Measurements from ENCODE around the gene C16orf78.
A peak's percentile ranks its signal among the peaks of the same experiment; 100 is the strongest.
"Not testable (repeated sequence)": the region's sequence is repeated elsewhere in the genome, so short reads cannot be mapped to it uniquely, and the experiment has no call there.

Gene C16orf78

DNA sequence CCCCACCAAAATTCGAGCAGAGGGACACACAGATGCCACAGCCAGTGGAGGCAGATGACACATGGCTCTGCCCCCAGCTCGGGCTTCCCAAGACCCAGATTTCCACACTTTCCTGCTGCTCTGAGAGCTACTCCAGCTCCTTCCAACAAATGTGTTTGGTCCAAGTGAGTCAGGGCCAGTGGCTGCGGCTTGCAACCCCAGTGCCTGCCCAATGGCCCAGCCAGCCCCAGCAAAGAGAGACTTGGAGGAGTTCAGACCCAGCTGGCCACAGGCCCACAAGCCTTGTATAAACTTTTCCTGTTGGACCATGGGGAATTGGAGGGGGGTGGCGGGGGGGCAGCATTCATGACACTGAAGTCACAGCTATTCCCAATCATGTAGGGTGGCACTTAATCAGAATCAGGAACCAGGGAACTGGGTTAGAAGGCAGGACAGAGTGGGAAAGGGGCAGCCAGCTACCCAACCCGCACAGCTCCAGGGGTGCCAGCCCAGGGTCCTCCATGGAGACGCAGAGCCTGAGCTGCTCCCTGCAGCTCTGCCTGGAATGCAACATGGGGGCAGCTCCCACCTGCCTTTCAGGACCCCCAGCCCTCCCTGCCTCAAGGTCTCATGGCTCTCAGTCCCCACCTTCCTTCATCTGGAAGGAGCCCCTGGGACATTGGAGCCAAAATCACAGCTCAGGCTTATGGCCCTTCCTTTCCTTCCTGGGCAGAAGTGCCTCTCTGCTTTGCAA, 17.5 kb upstream of the C16orf78 start:
- no peak overlapping the region for H3K4me3 Mint-ChIP-seq
- ATAC-seq (replicated peaks) (no peak), DNase-seq (no peak)
- H3K9me3 Mint-ChIP-seq = no peaks in the 10 kb centered on the region
- no peak overlapping the region for H3K27ac Mint-ChIP-seq
- H3K36me3 Mint-ChIP-seq = no peaks in the 10 kb centered on the region
- H3K4me1 Mint-ChIP-seq = no peaks in the 10 kb centered on the region
- peaks cover 28 to 29% of the 10 kb centered on the region in 2 donors for H3K27me3 Mint-ChIP-seq

GRCh38 chr16:49356728-49357488, 16.7 kb upstream of the C16orf78 start:
- Mint-ChIP-seq H3K9me3 (peaks cover 2% of the 10 kb centered on the region in 2 donors), H3K27me3 (peaks cover 23 to 25% of the 10 kb centered on the region in 2 donors), H3K4me1 (no peaks in the 10 kb centered on the region), H3K4me3 (no peak overlapping the region), H3K36me3 (no peaks in the 10 kb centered on the region), H3K27ac (no peak overlapping the region)
- ATAC-seq (replicated peaks) (no peak), DNase-seq (no peak)

GRCh38 chr16:49359591-49359990, 14.0 kb upstream of the C16orf78 start:
- Mint-ChIP-seq H3K36me3 (peaks cover 3 to 4% of the 10 kb centered on the region in 2 donors), H3K4me1 (no peaks in the 10 kb centered on the region), H3K9me3 (peaks cover 8 to 9% of the 10 kb centered on the region in 2 donors), H3K27ac (no peak overlapping the region), H3K27me3 (peaks cover 29 to 35% of the 10 kb centered on the region in 2 donors), H3K4me3 (no peak overlapping the region)
- DNase-seq = no peak
- ATAC-seq (replicated peaks) = no peak

DNA sequence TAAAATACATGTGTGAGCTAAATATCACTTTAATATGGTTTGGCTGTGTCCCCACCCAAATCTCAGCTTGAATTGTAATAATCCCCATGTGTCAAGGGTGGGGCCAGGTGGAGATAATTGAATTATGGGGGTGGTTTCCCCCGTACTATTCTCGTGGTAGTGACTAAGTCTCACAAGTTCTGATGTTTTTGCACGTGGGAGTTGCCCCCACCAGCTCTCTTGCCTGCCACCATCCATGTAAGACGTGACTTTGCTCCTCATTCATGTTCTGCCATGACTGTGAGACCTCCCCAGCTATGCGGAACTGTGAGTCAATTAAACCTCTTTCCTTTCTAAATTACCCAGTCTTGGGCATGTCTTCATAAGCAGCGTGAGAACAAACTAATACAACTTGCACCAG, 11.9 kb upstream of the C16orf78 start:
- H3K27ac Mint-ChIP-seq; H3K36me3 Mint-ChIP-seq; H3K9me3 Mint-ChIP-seq; H3K4me3 Mint-ChIP-seq; DNase-seq; ATAC-seq (replicated peaks): not testable (repeated sequence)
- peaks cover 29 to 35% of the 10 kb centered on the region in 2 donors for H3K27me3 Mint-ChIP-seq
- peaks cover 10 to 18% of the 10 kb centered on the region in 2 donors for H3K4me1 Mint-ChIP-seq

DNA sequence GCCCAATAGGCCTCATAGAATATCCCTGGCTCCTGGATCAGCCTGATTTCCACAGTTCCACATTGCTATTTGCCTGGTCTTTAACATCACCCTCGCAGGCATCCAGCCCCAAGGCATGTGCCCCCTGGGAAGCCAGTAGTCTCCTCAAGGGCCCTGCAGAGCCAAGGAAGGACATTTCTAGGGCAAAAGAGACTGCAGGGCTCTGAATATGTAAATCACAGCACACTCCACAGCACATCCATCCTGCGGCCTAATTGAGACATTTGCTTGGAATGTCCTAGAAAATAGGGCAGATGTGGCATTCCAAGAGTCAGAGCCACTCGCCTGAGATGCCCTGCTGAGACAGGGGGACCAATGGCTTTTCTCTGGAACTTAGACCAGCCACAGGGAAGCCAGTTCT, 11.4 kb upstream of the C16orf78 start:
- no peak for DNase-seq
- peaks cover 9% of the 10 kb centered on the region in 2 donors for H3K9me3 Mint-ChIP-seq
- peaks cover 3 to 4% of the 10 kb centered on the region in 2 donors for H3K36me3 Mint-ChIP-seq
- ATAC-seq (replicated peaks) = no peak
- peaks cover 10 to 23% of the 10 kb centered on the region in 2 donors for H3K4me1 Mint-ChIP-seq
- peaks cover 24 to 32% of the 10 kb centered on the region in 2 donors for H3K27me3 Mint-ChIP-seq
- H3K4me3 Mint-ChIP-seq = no peak overlapping the region
- no peak overlapping the region for H3K27ac Mint-ChIP-seq

DNA sequence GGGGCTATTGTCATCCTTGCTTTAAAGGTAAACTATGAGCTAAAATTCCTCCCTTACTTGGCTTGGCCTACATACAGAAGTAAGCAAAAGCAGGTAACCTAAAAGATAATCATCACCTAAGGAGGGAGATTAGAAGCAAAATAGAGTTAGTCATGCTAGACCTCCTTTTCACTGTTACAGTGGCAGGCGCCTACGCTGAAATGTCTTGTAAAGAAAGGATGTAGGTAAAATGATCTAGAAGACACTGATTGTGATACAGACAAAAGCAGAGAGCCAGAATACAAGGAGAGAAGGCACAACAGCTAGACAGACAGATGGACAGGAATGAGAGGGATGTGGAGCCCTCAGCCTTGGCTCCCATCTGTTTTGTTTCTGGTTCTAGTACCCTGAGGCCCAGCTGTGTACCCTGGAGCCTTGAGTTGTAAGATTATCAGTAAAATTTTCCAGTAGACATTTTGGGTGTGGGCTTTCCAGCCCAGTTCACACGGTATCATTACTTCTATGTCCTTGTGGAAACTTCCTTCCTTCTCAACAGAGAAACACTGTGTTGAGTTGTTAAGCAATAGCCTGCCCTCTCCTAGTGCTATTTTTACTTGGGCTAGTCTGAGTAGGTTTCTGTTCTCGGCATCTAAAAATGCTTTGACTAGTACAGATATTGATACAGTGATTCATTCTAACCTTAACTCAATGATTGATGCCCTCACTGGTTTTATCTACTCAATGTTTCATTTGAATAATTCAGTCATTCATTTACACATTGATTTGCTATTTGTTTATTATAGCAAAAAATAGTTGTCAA, 7.7 kb upstream of the C16orf78 start:
- DNase-seq (no peak), ATAC-seq (replicated peaks) (peak; percentile 85 to 87)
- Mint-ChIP-seq H3K36me3 (peaks cover 3 to 4% of the 10 kb centered on the region in 2 donors), H3K4me1 (peaks cover 10 to 28% of the 10 kb centered on the region in 2 donors), H3K9me3 (peaks cover 9 to 13% of the 10 kb centered on the region in 2 donors), H3K4me3 (peak overlapping the region in 1 of 2 donors; percentile 11), H3K27ac (no peak overlapping the region), H3K27me3 (peaks cover 19 to 21% of the 10 kb centered on the region in 2 donors)

- peaks cover 3 to 4% of the 10 kb centered on the region in 2 donors for H3K36me3 Mint-ChIP-seq
- peaks cover 9 to 14% of the 10 kb centered on the region in 2 donors for H3K9me3 Mint-ChIP-seq
- H3K27me3 Mint-ChIP-seq = peaks cover 23 to 26% of the 10 kb centered on the region in 2 donors
- H3K27ac Mint-ChIP-seq = peak overlapping the region; percentile 51
- peak; percentile 81 to 85 for ATAC-seq (replicated peaks)
- H3K4me3 Mint-ChIP-seq = peak overlapping the region; percentile 33 to 61
- peaks cover 10 to 28% of the 10 kb centered on the region in 2 donors for H3K4me1 Mint-ChIP-seq
- no peak for DNase-seq
These were observed 6.9 kb upstream of the C16orf78 start for GRCh38 chr16:49366669-49367068.

DNA sequence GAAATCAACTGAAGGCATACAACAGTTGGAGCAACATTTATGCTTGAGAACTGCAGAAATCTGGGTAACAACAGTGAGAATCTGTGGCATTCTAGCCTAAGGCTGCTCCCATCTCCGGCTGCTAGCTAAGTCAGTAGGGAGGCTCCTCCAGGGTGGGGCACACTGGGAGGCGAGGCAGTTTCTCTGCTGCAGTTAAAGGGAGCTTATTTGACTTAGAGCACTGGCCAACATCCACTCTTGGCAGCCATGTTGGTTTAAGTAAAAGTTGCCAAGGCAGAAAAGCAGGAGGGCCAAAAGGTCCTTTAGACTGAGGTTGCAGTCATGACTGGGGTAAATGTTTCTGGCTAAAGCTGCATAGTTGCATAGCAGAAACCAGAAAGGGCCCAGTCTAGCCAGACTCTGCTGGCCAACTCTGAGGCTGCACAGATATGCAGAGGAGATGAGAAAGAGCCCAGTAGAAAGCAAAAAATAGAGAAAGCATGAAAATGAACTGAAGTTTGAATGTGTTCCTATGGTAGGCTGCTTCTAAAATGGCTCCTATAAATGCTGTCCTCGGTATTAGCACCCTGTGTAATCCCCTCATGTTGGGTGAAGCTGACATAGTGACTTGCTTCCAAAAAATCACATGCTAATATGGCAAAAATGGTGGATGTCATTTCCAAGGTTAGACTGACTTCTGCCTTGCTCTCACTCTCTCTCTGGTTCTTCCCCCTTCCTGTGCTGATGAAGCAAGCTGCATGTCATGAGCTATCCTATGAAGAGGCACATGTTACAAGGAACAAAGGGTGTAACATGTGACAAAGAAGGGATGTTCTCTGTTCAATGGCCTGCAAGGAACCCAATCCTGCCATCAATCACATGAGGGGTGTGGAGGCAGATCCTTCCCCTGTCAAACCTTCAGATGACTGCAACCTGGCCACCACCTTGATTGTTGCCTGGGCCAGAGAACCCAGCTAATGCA, 3.7 kb upstream of the C16orf78 start:
- Mint-ChIP-seq H3K36me3 (no peaks in the 10 kb centered on the region), H3K27me3 (peaks cover 13 to 16% of the 10 kb centered on the region in 2 donors), H3K27ac (no peak overlapping the region), H3K9me3 (peaks cover 3 to 7% of the 10 kb centered on the region in 2 donors), H3K4me3 (no peak overlapping the region), H3K4me1 (peaks cover 10 to 28% of the 10 kb centered on the region in 2 donors)
- DNase-seq = no peak
- ATAC-seq (replicated peaks) = no peak

- no peak overlapping the region for H3K4me3 Mint-ChIP-seq
- peaks cover 2 to 3% of the 10 kb centered on the region in 2 donors for H3K9me3 Mint-ChIP-seq
- no peaks in the 10 kb centered on the region for H3K36me3 Mint-ChIP-seq
- peaks cover 31 to 36% of the 10 kb centered on the region in 2 donors for H3K27me3 Mint-ChIP-seq
- no peak overlapping the region for H3K27ac Mint-ChIP-seq
- no peaks in the 10 kb centered on the region for H3K4me1 Mint-ChIP-seq
- ATAC-seq (replicated peaks) (no peak), DNase-seq (no peak)
These were observed 2.6 kb downstream of the C16orf78 start for GRCh38 chr16:49376206-49376605.

GRCh38 chr16:49377196-49377755, 3.7 kb downstream of the C16orf78 start:
- Mint-ChIP-seq H3K36me3 (no peaks in the 10 kb centered on the region), H3K4me1 (no peaks in the 10 kb centered on the region), H3K27me3 (peaks cover 27 to 32% of the 10 kb centered on the region in 2 donors), H3K4me3 (no peak overlapping the region), H3K27ac (no peak overlapping the region), H3K9me3 (peaks cover 0 to 3% of the 10 kb centered on the region in 2 donors)
- ATAC-seq (replicated peaks) (no peak), DNase-seq (no peak)

DNA sequence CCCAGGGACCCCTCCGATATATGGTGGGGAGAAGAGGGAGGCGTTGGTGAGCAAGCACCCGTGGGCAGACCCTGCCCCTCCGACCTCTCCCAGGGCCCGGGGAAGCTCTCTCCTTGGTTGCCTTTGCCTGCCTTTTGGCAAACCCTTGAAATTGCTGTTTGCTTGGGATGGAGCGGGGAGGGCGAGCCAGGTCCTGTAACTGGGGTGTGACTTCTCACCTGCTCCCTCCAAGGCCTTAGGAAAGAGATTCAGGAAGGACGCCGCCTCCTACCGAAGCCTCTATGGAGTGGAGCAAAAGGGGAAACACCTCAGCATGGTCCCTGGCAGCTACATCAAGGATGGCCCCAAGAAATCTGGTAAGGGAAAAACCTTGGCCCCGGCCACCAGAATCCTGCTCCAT, 4.6 kb downstream of the C16orf78 start:
- DNase-seq (no peak), ATAC-seq (replicated peaks) (no peak)
- Mint-ChIP-seq H3K27ac (no peak overlapping the region), H3K4me3 (no peak overlapping the region), H3K27me3 (peaks cover 26 to 27% of the 10 kb centered on the region in 2 donors), H3K4me1 (no peaks in the 10 kb centered on the region), H3K36me3 (no peaks in the 10 kb centered on the region), H3K9me3 (peaks cover 0 to 4% of the 10 kb centered on the region in 2 donors)

DNA sequence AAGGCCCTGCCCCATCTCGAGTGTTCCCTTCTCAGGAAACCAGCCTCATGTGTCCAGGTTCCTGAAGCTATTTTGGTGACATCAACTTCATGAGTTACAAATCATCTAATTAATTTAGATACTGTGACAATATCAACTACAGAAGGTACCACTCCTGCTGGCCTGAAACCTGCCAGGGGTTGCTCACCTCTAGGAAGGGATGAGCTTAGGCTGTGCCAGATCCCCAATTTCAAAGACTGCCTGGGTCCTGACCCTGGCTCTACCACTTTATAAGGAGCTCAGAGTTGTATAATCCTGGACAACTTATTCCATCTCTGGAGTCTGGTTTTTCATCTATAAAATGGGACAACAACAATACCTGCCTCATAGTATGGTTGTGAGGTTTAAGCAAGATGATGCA, 5.2 kb downstream of the C16orf78 start:
- ATAC-seq (replicated peaks) (no peak), DNase-seq (no peak)
- peaks cover 0 to 4% of the 10 kb centered on the region in 2 donors for H3K9me3 Mint-ChIP-seq
- H3K27ac Mint-ChIP-seq = no peak overlapping the region
- no peaks in the 10 kb centered on the region for H3K36me3 Mint-ChIP-seq
- H3K4me3 Mint-ChIP-seq = no peak overlapping the region
- H3K4me1 Mint-ChIP-seq = no peaks in the 10 kb centered on the region
- H3K27me3 Mint-ChIP-seq = peaks cover 26 to 27% of the 10 kb centered on the region in 2 donors

DNA sequence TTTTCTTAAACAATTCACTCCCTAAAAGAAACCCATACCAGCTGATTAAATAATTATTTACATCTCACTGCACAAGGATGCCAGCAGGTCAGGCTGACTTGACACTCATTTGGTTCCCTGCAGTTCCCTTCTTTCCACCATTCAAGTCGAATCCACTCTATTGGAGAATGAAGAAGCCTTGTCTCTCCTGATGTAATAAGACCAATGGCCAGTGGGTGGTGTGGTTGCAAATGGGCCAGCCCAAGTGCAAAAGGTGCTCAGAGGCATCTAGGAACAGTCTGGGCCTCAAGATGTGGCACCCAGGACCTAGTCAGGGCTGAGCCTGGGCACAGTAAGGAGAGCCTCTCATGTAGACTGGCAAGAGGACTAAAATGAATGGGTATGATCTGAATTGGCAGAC, 9.3 kb downstream of the C16orf78 start:
- Mint-ChIP-seq H3K4me1 (no peaks in the 10 kb centered on the region), H3K36me3 (no peaks in the 10 kb centered on the region), H3K9me3 (peaks cover 7 to 14% of the 10 kb centered on the region in 2 donors), H3K4me3 (no peak overlapping the region), H3K27ac (no peak overlapping the region), H3K27me3 (peaks cover 8 to 20% of the 10 kb centered on the region in 2 donors)
- ATAC-seq (replicated peaks) = peak; percentile 42 to 51
- no peak for DNase-seq
